HEK293T (cell line): ENCODE results near the gene ITPK1.

Experiments used
- CTCF ChIA-PET: fragments of 350-600 bp; formaldehyde crosslinking; extraction: SDS; loops from one replicate; lab custom pipeline; 2021; ENCODE audit warnings: antibody characterized with exemption, inconsistent platforms; lab: Yijun Ruan, JAX
- POLR2A ChIA-PET: fragments of 350-600 bp; formaldehyde crosslinking; extraction: SDS; loops from one replicate; lab custom pipeline; 2020; ENCODE audit warnings: antibody characterized with exemption, inconsistent platforms; lab: Yijun Ruan, JAX
- DNase-seq: peaks from one replicate; pipeline ENCODE4 v3.0.0; 2012; ENCODE audit warnings: mixed read lengths; ENCODE audit errors: extremely low spot score
- ARNT ChIP-seq: fragments of 450-650 bp; IDR thresholded peaks from 2 replicates; pipeline ENCODE4 v1.6.1; 2017; ENCODE audit warnings: mild to moderate bottlenecking
- BHLHE40 ChIP-seq: fragments of 450-650 bp; IDR thresholded peaks from 2 replicates; pipeline ENCODE4 v1.6.1; 2016; ENCODE audit warnings: mild to moderate bottlenecking, moderate library complexity, borderline replicate concordance
- CTBP1 ChIP-seq: fragments of 450-650 bp; IDR thresholded peaks from 2 replicates; pipeline ENCODE4 v1.6.1; 2016; ENCODE audit warnings: borderline replicate concordance
- ELF4 ChIP-seq: fragments of 450-650 bp; IDR thresholded peaks from 2 replicates; pipeline ENCODE4 v1.6.1; 2017; ENCODE audit warnings: antibody characterized with exemption
- FOXA1 ChIP-seq: fragments of 450-650 bp; IDR thresholded peaks from 2 replicates; pipeline ENCODE4 v1.6.1; 2016; ENCODE audit warnings: mild to moderate bottlenecking
- FOXK2 ChIP-seq: fragments of 450-650 bp; IDR thresholded peaks from 2 replicates; pipeline ENCODE4 v1.6.1; 2016; ENCODE audit warnings: mild to moderate bottlenecking
- FOXM1 ChIP-seq: fragments of 450-650 bp; IDR thresholded peaks from 2 replicates; pipeline ENCODE4 v1.6.1; 2017; ENCODE audit warnings: mild to moderate bottlenecking, borderline replicate concordance
- HDGF ChIP-seq: fragments of 450-650 bp; IDR thresholded peaks from 2 replicates; pipeline ENCODE4 v1.6.1; 2017; ENCODE audit warnings: antibody characterized with exemption, borderline replicate concordance
- L3MBTL2 ChIP-seq: fragments of 450-650 bp; conservative IDR thresholded peaks from 2 replicates; pipeline ENCODE4 v1.6.1; 2016; ENCODE audit warnings: mild to moderate bottlenecking
- LEF1 ChIP-seq: fragments of 450-650 bp; IDR thresholded peaks from 2 replicates; pipeline ENCODE4 v1.6.1; 2017; ENCODE audit warnings: mild to moderate bottlenecking, borderline replicate concordance
- NFRKB ChIP-seq: fragments of 450-650 bp; IDR thresholded peaks from 2 replicates; pipeline ENCODE4 v1.6.1; 2016; ENCODE audit warnings: mild to moderate bottlenecking, moderate library complexity
- SP1 ChIP-seq: fragments of 450-650 bp; IDR thresholded peaks from 2 replicates; pipeline ENCODE4 v1.6.1; 2017
- SUZ12 ChIP-seq: fragments of 450-650 bp; IDR thresholded peaks from 2 replicates; pipeline ENCODE4 v1.6.1; 2016; ENCODE audit warnings: mild to moderate bottlenecking
- TARDBP ChIP-seq: fragments of 450-650 bp; IDR thresholded peaks from 2 replicates; pipeline ENCODE4 v1.6.1; 2016
- ZNF384 ChIP-seq: fragments of 450-650 bp; IDR thresholded peaks from 2 replicates; pipeline ENCODE4 v1.6.1; 2016
- TF ChIP-seq, protein P1 (sequence below): fragments of 450-650 bp; IDR thresholded peaks from 2 replicates; pipeline ENCODE4 v1.6.1; 2016

The ITPK1 gene

DNA sequence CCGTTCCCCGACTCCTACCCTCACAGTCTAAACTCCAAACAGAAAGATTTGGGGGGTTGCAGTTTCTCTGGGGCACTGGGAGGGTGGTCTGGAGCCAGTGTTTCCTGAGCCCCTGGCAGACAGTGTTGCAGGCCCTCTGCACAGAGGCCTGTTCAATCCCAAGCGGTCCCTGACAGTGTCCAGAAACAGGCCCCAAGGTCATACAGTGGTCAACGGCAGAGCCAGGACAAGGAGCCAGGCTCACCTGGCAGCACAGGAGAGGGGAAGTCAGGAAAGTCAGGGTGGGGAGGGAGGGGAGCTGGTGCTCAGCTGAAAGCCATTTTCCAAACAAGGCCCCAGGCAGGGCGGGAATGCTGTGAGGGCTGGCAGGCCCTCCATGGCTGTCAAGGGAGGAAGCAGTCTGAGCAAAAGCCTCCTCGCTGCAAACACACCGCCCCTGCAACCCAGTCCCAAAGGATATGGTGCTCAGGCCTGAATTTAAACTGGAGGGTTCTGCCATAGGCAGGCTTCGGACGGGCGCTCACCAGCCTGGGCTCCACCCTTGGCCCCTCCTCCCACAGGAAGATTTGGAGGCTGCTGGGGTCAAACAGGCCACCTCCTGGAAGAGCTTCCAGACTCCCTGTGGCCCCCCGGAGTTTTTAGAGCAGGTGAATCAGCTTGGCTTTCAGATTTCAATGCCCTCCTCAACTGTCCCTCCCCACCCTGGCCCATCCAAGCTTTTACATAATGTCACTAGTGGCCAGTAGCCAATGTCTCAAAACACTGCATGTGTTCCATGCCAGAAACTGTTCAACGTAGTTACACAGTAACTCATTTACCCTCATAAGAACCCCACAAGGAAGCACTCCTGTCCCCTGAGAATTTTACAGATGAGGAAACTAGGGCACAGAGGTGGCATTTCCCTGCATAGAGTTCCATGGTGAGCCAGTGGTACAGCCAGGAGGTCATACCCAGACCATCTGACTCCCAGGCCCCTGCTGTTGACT lies 151.3 kb downstream of the ITPK1 start:
- TF ChIP-seq HDGF (no peak), FOXM1 (no peak), ELF4 (no peak), LEF1 (no peak), BHLHE40 (no peak), CTBP1 (no peak), L3MBTL2 (no peak), NFRKB (no peak), FOXK2 (no peak)
- no peak for DNase-seq
- ChIA-PET CTCF (no interaction called here), POLR2A (no interaction called here)

- POLR2A ChIA-PET: interaction anchor here (1.0 kb wide), 1 partner anchor 220 kb away, joined by 4 read pairs; no protein-coding TSS in a partner anchor
- no peak for DNase-seq
- TF ChIP-seq SP1: no peak
- TF ChIP-seq ZNF384: no peak
- no peak for TF ChIP-seq L3MBTL2
- no peak for TF ChIP-seq FOXK2
- no peak for TF ChIP-seq HDGF
- TF ChIP-seq, protein P1, sequence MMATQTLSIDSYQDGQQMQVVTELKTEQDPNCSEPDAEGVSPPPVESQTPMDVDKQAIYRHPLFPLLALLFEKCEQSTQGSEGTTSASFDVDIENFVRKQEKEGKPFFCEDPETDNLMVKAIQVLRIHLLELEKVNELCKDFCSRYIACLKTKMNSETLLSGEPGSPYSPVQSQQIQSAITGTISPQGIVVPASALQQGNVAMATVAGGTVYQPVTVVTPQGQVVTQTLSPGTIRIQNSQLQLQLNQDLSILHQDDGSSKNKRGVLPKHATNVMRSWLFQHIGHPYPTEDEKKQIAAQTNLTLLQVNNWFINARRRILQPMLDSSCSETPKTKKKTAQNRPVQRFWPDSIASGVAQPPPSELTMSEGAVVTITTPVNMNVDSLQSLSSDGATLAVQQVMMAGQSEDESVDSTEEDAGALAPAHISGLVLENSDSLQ: no peak
- TF ChIP-seq BHLHE40: no peak
- no peak for TF ChIP-seq ARNT
- TF ChIP-seq FOXA1: no peak
- no peak for TF ChIP-seq LEF1
- no peak for TF ChIP-seq FOXM1
- CTCF ChIA-PET: no interaction called here
Observed at GRCh38 chr14:92963301-92964123, 152.2 kb downstream of the ITPK1 start.

- ChIA-PET POLR2A (interaction anchor here (1.0 kb wide), 1 partner anchor 221 kb away, joined by 4 read pairs; no protein-coding TSS in a partner anchor), CTCF (no interaction called here)
- TF ChIP-seq ZNF384: no peak
- TF ChIP-seq ELF4: no peak
- no peak for TF ChIP-seq HDGF
- no peak for TF ChIP-seq ARNT
- TF ChIP-seq LEF1: no peak
- no peak for TF ChIP-seq SP1
- no peak for TF ChIP-seq SUZ12
- DNase-seq: no peak
Observed at GRCh38 chr14:92962831-92963095, 153.0 kb downstream of the ITPK1 start.

DNA sequence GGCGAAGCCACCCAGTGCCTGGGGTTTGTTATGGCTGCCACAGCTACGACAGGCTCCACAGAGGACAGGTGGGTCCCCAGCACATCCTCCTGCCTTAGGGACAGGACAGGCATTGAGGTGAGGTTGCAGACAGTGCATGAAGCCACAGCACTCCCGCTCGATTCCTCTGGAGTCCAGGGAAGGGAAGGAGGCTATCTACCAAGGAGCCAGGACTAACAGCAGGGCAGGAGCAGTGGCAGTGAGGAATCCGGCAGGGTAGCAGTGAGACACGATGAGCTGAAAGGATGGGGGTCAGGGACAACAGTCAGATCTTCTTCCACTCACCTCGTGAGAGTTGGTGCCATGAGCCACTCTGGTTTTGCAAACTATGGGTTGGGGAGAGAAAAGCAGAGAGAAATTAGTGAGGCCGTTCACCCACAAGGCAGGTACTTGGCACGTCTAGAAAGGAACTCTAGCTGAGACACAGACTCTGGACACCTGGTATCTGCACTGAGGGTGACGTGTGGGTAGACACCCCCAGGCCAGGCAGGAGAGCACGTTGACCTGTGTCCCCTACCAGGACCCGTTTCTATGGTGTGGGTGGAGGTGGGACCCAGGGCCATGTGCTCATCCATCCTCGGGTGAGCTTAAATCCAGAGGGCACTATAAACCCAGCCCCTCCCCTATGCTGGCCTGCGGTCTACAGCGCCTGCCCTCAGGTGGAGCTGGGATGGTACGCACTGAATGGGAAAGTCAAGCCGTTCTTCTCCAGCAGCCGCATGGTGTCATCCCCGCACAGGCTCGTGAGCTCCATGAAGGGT lies 153.5 kb downstream of the ITPK1 start:
- no peak for DNase-seq
- ChIA-PET POLR2A (interaction anchor here (0.7 kb wide), 1 partner anchor 153 kb away, joined by 3 read pairs; no protein-coding TSS in a partner anchor), CTCF (no interaction called here)
- no peak for TF ChIP-seq SUZ12
- no peak for TF ChIP-seq FOXK2
- TF ChIP-seq LEF1: no peak
- no peak for TF ChIP-seq ZNF384
- no peak for TF ChIP-seq L3MBTL2
- TF ChIP-seq, protein P1: no peak
- TF ChIP-seq BHLHE40: no peak
- TF ChIP-seq ELF4: no peak
- TF ChIP-seq ARNT: no peak
- TF ChIP-seq CTBP1: no peak
- TF ChIP-seq SP1: no peak
- no peak for TF ChIP-seq TARDBP
- TF ChIP-seq HDGF: no peak
- no peak for TF ChIP-seq FOXA1
- no peak for TF ChIP-seq FOXM1

- ChIA-PET CTCF (no interaction called here), POLR2A (interaction anchor here (0.7 kb wide), 1 partner anchor 154 kb away, joined by 3 read pairs; no protein-coding TSS in a partner anchor)
- TF ChIP-seq FOXA1 (no peak), SP1 (no peak), HDGF (no peak), ARNT (no peak), SUZ12 (no peak), LEF1 (no peak), L3MBTL2 (no peak), TARDBP (no peak), BHLHE40 (no peak), NFRKB (no peak), ZNF384 (no peak), FOXM1 (no peak), ELF4 (no peak), FOXK2 (no peak)
- DNase-seq: no peak
Observed at GRCh38 chr14:92961567-92961855, 154.2 kb downstream of the ITPK1 start.
